ENCODE measurements around the gene MEPCE. TPM values are rescaled to one million over a fixed set of nuclear protein-coding genes. Genes with fewer than 3 reads are reported as not detected.

Gene MEPCE
- total and polyA plus RNA-seq, 2 of the 8 experiments (the other 6 are each of a cell fraction or from before 2014, with no cell fraction given): 22.8 to 48.8 TPM

DNA sequence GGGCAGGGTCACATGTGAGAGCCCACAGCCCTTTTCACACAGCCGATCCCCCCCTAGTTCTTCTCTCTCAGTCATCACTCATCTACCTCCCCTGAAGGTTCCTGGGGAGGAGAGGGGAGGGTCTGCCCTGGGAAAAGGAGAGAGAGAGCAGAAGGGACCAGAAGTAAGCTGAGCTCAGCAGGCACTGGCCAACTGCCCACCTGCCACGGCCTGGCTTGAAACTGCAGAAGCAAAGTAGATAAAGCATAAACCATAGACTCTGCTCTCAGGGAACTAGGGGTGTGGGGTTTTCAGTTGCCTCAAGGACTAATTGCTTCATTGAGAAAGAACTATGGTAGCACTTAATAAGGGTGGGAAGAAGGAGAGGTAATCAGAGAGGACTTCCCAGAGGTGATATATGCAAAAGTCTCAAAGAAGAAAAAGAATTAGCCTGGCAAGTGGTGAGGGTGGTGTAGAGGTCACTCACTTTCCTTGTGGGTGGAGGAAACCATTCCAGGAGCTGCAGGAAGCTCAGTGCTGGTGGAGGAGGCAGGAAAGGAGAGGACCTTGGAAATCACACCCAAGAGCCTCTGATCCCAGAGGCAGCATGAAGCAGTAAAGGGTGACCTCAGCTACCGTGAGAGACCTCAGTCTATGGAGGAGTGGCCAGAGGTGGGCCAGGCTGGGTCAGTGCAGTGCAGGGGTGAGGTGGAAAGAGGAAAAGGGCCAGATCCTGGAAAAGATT is 39.2 kb upstream of the MEPCE start:
- no peak overlapping the region; a peak in 1 of 7 replicates for H3K9ac ChIP-seq (replicated peaks in 1 of 4; ENCODE audit: extremely low read depth in 1 of 4, low read depth in 3 of 4, low read length in 3 of 4)
- no peak overlapping the region for H4K91ac ChIP-seq (replicated peaks; ENCODE audit: insufficient read length, low read length)
- no peak overlapping the region for H4K5ac ChIP-seq (ENCODE audit: insufficient read length, low read depth, low read length)
- no peak overlapping the region for H2BK15ac ChIP-seq (ENCODE audit: low read length)
- H4K20me1 ChIP-seq (replicated peaks in 1 of 2; ENCODE audit: control insufficient read depth in 1 of 2, insufficient read depth in 2 of 2, low read length in 2 of 2): no peaks in the 10 kb centered on the region
- ChIA-PET CTCF (ENCODE audit: partially characterized antibody) (interaction anchor here (1.6 to 4.1 kb wide), 5 partner anchors 10 to 45 kb away, joined by 5 to 25 read pairs (median 8); no protein-coding TSS in a partner anchor), POLR2A (ENCODE audit: partially characterized antibody) (interaction anchor here (1.4 to 1.6 kb wide), 4 partner anchors 20 to 38 kb away, joined by 3 to 5 read pairs (median 4); partner anchors contain the start of gene ZCWPW1)
- no peaks in the 10 kb centered on the region for H3K79me1 ChIP-seq (ENCODE audit: low read depth, low read length)
- H3K27ac ChIP-seq (ENCODE audit: low read depth, low read length): no peak overlapping the region
- H2BK5ac ChIP-seq (ENCODE audit: low read depth, low read length): no peak overlapping the region
- no peak overlapping the region for H3K18ac ChIP-seq (ENCODE audit: extremely low read depth, low read length)
- no peaks in the 10 kb centered on the region for H3K27me3 ChIP-seq (replicated peaks in 1 of 4; ENCODE audit: control insufficient read depth in 3 of 4, extremely low read depth in 1 of 4, insufficient read depth in 3 of 4, low read length in 3 of 4)
- no peak overlapping the region for H2AK5ac ChIP-seq (ENCODE audit: low read depth, low read length)
- H4K8ac ChIP-seq (ENCODE audit: extremely low read depth, insufficient read depth, low read length): peak overlapping the region; percentile 57; the same call in 1 of the 2 replicates
- H3K56ac ChIP-seq (replicated peaks; ENCODE audit: insufficient read length, low read depth, low read length): no peak overlapping the region
- no peak overlapping the region; the same call in 1 of the 2 replicates for H2BK12ac ChIP-seq (ENCODE audit: low read depth, low read length)
- TF ChIP-seq TEAD4 (IDR thresholded peaks at IDR 0.05; ENCODE audit: low read depth, low read length) (no peak), KDM1A (IDR thresholded peaks at IDR 0.05; ENCODE audit: borderline replicate concordance, low read length) (no peak), CBX8 (IDR thresholded peaks at IDR 0.05; ENCODE audit: borderline replicate concordance, low read depth, low read length) (no peak), MAFK (IDR thresholded peaks at IDR 0.05; ENCODE audit: low read depth, low read length) (no peak), POLR2AphosphoS5 (IDR thresholded peaks at IDR 0.05; ENCODE audit: low read depth, low read length) (no peak), BCL11A (IDR thresholded peaks at IDR 0.05; ENCODE audit: low read depth in 2 of 2, low read length in 2 of 2) (no peak), FOSL1 (IDR thresholded peaks at IDR 0.05; ENCODE audit: insufficient read depth, low read depth, low read length) (no peak), SP2 (IDR thresholded peaks at IDR 0.05; ENCODE audit: low read length) (no peak), CTBP2 (IDR thresholded peaks at IDR 0.05; ENCODE audit: borderline replicate concordance, insufficient read depth, insufficient read length, low read length) (no peak)
- TF ChIP-seq, protein P1, sequence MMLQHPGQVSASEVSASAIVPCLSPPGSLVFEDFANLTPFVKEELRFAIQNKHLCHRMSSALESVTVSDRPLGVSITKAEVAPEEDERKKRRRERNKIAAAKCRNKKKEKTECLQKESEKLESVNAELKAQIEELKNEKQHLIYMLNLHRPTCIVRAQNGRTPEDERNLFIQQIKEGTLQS (IDR thresholded peaks at IDR 0.05; ENCODE audit: insufficient read depth, low read depth, low read length): no peak
- no peak overlapping the region for H2BK120ac ChIP-seq (replicated peaks; ENCODE audit: low read depth, low read length)
- H3K36me3 ChIP-seq (ENCODE audit: control insufficient read depth in 2 of 4, insufficient read depth in 4 of 4, low read length in 3 of 4): no peaks in the 10 kb centered on the region
- H3K4me1 ChIP-seq (replicated peaks in 1 of 4; ENCODE audit: control insufficient read depth in 3 of 4, insufficient read depth in 4 of 4, low read length in 3 of 4): peaks cover 0 to 2% (median 0%) of the 10 kb centered on the region in 4 experiments; a peak in 2 of 7 replicates
- no peak overlapping the region for H2BK20ac ChIP-seq (ENCODE audit: low read length)
- no peak overlapping the region for H3K4me2 ChIP-seq (ENCODE audit: insufficient read depth in 1 of 2, low read depth in 2 of 2, low read length in 2 of 2)
- FAIRE-seq: no peak
- H3K23ac ChIP-seq (ENCODE audit: insufficient read length): no peak overlapping the region
- no peak overlapping the region for H2AFZ ChIP-seq (ENCODE audit: low read length)
- no peak for DNase-seq (ENCODE audit: low read depth in 1 of 2, low spot score in 2 of 2)
- H3K79me2 ChIP-seq (ENCODE audit: control insufficient read depth in 1 of 2, insufficient read depth in 2 of 2, low read length in 2 of 2): no peaks in the 10 kb centered on the region
- H3K4me3 ChIP-seq (ENCODE audit: extremely low read depth in 1 of 4, insufficient read depth in 2 of 4, low read depth in 3 of 4, low read length in 4 of 4): no peak overlapping the region
- no peak overlapping the region for H3K14ac ChIP-seq (ENCODE audit: insufficient read length)
- WGBS, 2 experiments (ENCODE audit: extremely low coverage in 1 of 2, insufficient coverage in 1 of 2, insufficient read length in 1 of 2, insufficient replicate concordance in 2 of 2, low coverage in 1 of 2, low lambda C conversion rate in 2 of 2, missing lambda C conversion rate in 1 of 2): 77% methylated on average over 3 of the region's 3 CpGs; no CpG with 5 or more reads in 1 of the 2 experiments
- no peaks in the 10 kb centered on the region for H3K9me3 ChIP-seq (ENCODE audit: insufficient read depth in 2 of 2, low read depth in 1 of 2, low read length in 1 of 2)
- H3K23me2 ChIP-seq (ENCODE audit: low read depth, low read length): no peaks in the 10 kb centered on the region
- H3K4ac ChIP-seq (replicated peaks; ENCODE audit: insufficient read length, low read depth, low read length): no peak overlapping the region

Data from H1 (cell line).